HTERT RPE-1 (cell line): Measurements from ENCODE around the gene COX4I1.

Experiments used
- in situ Hi-C: fragments of 300-500 bp; cut with MboI; formaldehyde crosslinking; loops from 4 replicates; pipeline ENCODE4 v1.14.3; 2020; ENCODE audit warnings: low sequenced_read_pairs

The COX4I1 gene

DNA sequence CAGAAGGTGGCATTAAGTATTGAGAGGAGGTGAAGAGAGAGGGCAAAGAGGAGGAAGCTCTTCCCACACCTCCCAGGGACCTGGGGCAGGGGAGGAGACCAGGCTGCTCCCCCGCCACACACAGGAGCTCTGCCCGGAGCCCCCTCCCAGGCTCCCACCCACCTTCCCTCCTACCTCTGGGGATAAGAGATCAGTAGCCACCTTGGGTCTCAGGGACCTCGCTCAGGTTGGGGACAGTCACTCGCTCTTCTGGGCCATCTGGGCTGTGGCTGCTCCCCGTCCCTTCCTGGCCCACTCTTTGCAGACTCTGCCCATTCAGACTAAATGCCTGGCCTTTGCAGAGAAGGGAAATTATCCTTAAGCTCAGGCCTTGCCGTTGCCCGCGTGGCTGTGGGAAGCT, 33.7 kb upstream of the COX4I1 start:
- in situ Hi-C loops = no loop called here

GRCh38 chr16:85767531-85767930, 32.0 kb upstream of the COX4I1 start:
- in situ Hi-C loops = no loop called here

GRCh38 chr16:85768199-85768598, 31.3 kb upstream of the COX4I1 start:
- in situ Hi-C loops = no loop called here

DNA sequence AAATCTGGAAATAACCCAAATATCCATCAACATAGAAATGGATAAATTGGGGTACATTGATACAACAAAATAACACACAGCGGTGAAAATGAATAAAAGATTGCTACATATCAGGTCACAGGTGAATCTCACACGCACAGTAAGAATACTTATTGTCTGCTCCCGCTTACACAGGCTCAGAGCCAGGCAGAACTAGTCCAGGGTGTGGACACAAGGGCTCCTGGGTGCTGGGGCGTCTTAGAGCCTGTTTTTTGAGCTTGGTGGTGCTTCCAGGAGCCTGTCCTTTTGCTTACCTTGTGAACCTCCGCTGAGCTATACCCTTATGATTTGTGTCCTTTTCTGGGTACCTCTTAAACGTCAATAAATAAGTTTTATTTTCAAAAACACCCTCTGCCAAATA, 28.8 kb upstream of the COX4I1 start:
- in situ Hi-C loops = no loop called here

DNA sequence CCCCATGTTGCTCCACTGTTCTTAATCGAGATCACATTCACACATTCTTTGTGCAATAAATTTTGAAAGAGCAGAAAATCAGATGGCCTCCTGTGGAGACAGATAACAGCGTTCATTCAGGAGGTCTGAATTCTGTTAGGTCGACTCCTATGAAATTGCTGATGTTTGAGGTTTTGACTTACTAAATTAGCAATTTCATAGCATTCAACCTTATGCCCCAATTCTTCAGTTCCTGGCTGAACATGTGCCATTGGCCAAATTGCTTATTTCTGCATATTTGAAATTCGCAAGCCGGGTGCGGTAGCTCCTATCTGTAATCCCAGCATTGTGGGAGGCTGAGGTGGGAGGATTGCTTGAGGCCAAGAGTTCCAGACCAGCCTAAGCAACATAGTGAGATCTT, 26.5 kb upstream of the COX4I1 start:
- in situ Hi-C loops = no loop called here

- in situ Hi-C loops = no loop called here
Observed at GRCh38 chr16:85774136-85774535, 25.4 kb upstream of the COX4I1 start.

- in situ Hi-C loops = no loop called here
Observed at GRCh38 chr16:85774811-85775210, 24.7 kb upstream of the COX4I1 start.

- in situ Hi-C loops = no loop called here
Observed at GRCh38 chr16:85777583-85778310, 21.7 kb upstream of the COX4I1 start.

DNA sequence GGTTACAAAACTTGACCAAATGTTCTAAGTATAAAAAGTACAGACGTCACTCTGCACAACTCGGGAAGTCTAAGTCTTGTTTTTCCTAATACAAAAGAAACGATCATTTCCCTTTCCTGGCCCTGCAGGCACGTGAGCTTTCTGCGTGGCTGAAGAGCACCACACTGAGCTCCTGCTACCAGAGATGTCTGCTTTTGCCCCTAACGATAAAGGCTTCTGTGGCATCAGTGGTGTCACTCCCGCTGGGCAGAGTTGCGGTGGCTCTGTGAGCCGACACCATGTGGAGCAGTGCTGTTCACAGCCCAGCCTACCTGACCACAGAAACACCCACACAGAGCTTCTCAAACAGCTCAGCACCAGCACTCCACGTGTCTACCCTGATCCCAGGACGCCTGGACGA, 20.6 kb upstream of the COX4I1 start:
- in situ Hi-C loops = no loop called here

DNA sequence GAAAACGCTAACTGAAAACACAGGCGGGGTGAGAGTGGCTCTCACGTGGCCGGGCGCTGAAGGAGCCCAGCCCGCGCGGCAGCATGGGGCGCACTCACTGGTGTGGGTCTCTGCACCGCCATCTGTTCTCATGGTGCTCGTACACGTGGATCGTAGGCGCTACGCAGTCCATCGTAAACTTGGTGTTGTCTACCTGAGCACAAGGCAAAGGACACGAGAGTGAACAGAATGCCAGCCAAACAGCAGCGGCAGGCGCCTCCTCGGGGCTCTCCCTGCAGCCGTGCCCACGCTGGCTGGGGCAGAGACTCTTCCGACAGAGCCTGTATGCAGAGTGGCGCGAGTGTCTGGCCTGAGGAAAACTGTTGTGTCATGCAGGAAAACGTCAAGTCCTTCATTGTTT, 19.2 kb upstream of the COX4I1 start:
- in situ Hi-C loops = no loop called here

DNA sequence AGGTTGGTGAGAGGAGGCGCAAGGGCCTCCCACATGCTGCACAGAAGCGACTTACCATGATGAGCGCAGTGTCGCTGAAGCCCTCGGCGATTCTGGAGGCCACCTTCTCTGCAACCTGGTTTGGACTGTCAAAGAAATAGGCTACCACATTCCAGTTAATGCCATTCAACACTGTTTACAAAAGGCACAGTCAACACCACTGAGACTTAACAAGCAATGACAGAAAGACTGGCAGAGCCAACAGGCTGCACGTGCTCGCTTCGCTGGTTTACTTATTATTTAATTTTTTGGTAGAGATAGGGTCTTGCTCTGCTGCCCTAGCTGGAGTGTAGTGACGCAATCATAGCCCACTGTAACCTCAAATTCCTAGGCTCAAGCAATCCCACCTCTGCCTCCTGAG, 18.3 kb upstream of the COX4I1 start:
- in situ Hi-C loops = no loop called here

DNA sequence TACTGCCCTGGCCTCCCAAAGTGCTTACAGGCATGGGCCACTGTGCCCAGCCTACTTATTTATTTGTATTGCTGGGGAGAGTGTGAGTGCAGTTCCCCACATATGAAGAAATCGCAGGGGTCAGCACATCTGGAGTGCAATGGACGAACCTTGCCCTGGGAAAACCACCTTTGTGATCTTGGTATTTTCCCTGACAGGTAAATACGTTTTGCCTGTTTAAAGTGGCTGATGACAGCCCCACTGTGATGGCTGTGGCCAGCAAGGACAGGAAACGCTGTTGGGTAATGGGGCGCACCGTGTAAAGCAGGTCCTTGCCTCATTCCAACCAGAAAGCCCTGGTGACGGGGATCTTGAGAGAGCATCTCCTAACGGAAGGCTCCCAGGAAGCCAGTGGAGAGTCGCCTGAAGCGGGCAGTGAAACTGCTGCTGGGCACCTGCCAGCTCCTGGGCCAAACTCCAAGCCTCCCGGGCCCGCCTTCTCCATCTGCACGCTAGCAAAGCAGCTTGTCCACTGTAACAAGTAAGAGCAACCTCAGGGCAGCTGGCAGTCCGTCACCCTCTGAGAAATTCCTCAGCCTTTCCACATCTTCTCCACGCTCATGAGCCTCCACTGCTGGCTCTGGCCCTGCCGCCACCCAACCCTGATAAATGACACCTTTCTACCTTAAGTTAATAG, 17.7 kb upstream of the COX4I1 start:
- in situ Hi-C loops = no loop called here

GRCh38 chr16:85782451-85782850, 17.0 kb upstream of the COX4I1 start:
- in situ Hi-C loops = no loop called here

GRCh38 chr16:85783441-85783840, 16.1 kb upstream of the COX4I1 start:
- in situ Hi-C loops = no loop called here

- in situ Hi-C loops = no loop called here
Observed at GRCh38 chr16:85784813-85785212, 14.7 kb upstream of the COX4I1 start.

DNA sequence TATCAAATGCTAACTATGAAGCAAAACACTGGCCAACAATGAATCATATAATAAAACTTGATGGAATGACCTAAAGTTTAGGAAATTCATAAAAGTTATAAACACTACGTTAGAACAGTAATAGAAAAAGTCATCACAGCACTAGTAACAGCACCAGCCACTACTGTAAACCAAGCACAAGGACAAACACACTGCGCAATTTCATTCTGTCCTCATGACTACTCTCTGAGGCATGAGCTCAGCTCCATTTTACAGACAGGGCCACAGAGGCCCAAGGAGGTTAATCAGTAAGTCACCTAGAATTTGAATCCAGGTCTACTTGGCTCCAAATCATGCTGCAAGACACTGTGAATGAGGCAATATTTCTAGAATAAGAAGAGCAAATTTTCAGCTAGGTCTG, 13.6 kb upstream of the COX4I1 start:
- in situ Hi-C loops = no loop called here

GRCh38 chr16:85788819-85789218, 10.7 kb upstream of the COX4I1 start:
- in situ Hi-C loops = no loop called here

- in situ Hi-C loops = no loop called here
Observed at GRCh38 chr16:85789773-85790172, 9.7 kb upstream of the COX4I1 start.

DNA sequence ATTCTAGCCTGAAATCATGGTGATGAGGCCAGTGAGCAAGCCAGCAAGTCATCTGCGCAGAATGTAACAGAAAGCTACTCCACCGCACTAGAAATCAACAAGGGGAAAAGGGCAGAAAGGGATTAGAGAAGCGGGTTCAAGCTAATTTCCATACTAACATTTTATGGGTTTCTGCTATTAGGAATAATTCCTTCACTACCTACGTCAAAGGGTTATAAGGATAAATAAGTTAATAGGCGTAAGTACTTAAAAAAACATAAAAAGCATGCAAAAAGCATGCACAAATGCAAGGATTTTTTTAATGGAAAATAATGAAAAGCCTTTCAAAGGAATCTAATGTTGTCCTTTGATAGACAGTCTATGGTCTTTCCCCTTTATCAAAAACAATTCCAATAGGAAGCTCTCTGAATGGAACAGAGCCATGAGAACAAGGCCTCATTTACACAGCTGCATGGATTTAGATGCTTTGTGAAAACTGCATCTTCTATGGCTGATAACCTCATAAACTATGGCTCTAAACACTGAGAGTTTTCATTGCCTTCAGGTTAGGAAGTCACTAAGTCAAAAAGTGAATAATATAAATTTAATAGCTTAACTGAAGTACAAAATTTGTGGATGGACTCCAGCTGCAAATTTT, 5.7 kb upstream of the COX4I1 start:
- in situ Hi-C loops = no loop called here

- in situ Hi-C loops = no loop called here
Observed at GRCh38 chr16:85794696-85795095, 4.8 kb upstream of the COX4I1 start.

DNA sequence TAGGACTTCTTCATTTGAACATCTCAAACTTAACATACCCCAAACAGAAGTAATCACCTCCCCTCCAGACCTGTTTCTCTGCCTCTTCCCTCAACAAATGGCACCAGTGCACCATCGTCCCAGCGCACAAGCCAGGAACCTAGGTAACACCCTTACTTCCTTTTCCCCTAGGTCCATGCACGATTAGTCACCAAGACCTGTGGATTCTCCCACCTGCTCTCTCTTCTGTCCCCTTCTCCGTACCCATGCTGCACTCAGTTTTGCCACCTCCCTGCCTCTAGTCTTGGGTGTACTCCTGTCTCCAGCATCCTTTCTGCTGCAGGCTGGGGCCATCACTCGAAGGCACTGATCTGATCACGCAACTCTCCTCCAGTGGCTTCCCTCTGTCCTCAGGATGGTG, 3.3 kb upstream of the COX4I1 start:
- in situ Hi-C loops = no loop called here

GRCh38 chr16:85796599-85796998, 2.9 kb upstream of the COX4I1 start:
- in situ Hi-C loops = no loop called here
